Aorta (tissue), 5 donors: ENCODE measurements around the gene ETHE1. TPM values are rescaled to one million over a fixed set of nuclear protein-coding genes. Genes with fewer than 3 reads are reported as not detected.

Experiments
- ATAC-seq: fragments of 200-7000 bp; cut with Tn5 transposase; one replicate; pipeline ENCODE4 v1.9.1; 2022; ENCODE audit warnings: moderate library complexity; ENCODE audit not compliant: low FRiP score
- DNase-seq, 2 donors: peaks; one replicate each; pipeline ENCODE4 v3.0.0-alpha.2; 2020
- H3K27ac ChIP-seq, 2 donors: one replicate each; pipeline ENCODE4 v1.5.1; 2013; ENCODE audit warnings: low read length in 2 of 2, mild to moderate bottlenecking in 2 of 2, moderate library complexity in 2 of 2, control low read depth in 1 of 2, inconsistent platforms in 1 of 2, low read depth in 1 of 2
- H3K27me3 ChIP-seq, 2 donors: one replicate each; pipeline ENCODE4 v1.6.1; 2013; ENCODE audit warnings: control low read depth in 1 of 2, low read length in 1 of 2, mild to moderate bottlenecking in 1 of 2, moderate library complexity in 1 of 2; ENCODE audit not compliant: insufficient read depth in 2 of 2, control insufficient read depth in 1 of 2
- H3K36me3 ChIP-seq, 2 donors: one replicate each; pipeline ENCODE4 v1.6.1; 2013; ENCODE audit warnings: control low read depth in 1 of 2, low read length in 1 of 2, mild to moderate bottlenecking in 1 of 2; ENCODE audit not compliant: insufficient read depth in 2 of 2, control insufficient read depth in 1 of 2
- H3K4me1 ChIP-seq, 2 donors: one replicate each; pipeline ENCODE4 v1.6.1; 2013; ENCODE audit warnings: low read length in 2 of 2, control low read depth in 1 of 2, mild to moderate bottlenecking in 1 of 2, moderate library complexity in 1 of 2; ENCODE audit not compliant: insufficient read depth in 2 of 2, control insufficient read depth in 1 of 2
- H3K4me3 ChIP-seq, 2 donors: one replicate each; pipeline ENCODE4 v1.5.1; 2013; ENCODE audit warnings: low read length in 2 of 2, control low read depth in 1 of 2, mild to moderate bottlenecking in 1 of 2
- H3K9me3 ChIP-seq: one replicate; pipeline ENCODE4 v1.6.1; 2013; ENCODE audit warnings: mild to moderate bottlenecking, low read length; ENCODE audit not compliant: control insufficient read depth
- WGBS, 2 donors: extraction: QIAGEN DNeasy Blood & Tissue Kit; methylation state at CpG; one replicate each; pipeline ENCODE4 v1.1.7; 2013; 5-methylcytosine and 5-hydroxymethylcytosine counted together
- intact Hi-C, 2 donors: fragments of 100-400 bp; cut with DNase I; formaldehyde crosslinking; loops; one replicate each; pipeline versions ENCODE4 v1.14.2 to v1.15.0; 2022
- polyA plus RNA-seq, 2 donors: library from polyadenylated mRNA; stranded (reverse); fragments of 200-250 nt; gene quantifications; one replicate each; pipeline ENCODE4 v1.2.3, GENCODE V29; 2013
- total RNA-seq, 2 donors: library from RNA; stranded (reverse); fragmentation: NEBNext Ultra II Directional; extraction: Animal tissue kit (Norgen Biotek cat#: 25700); gene quantifications; one replicate each; pipeline ENCODE4 v1.2.1, GENCODE V29; 2021
- donor health status: healthy with polysubstance abuse.
- donor health status: Bipolar disorder and iron deficiency.
- donor health status: DM: no; HTN: no; CAD: no.
- donor health status: DM: no; HTN: no; CAD: no.
- donor health status: DM: yes; HTN: yes; CAD: no.

ETHE1 gene
- total and polyA plus RNA-seq, 4 donors: 21.7 to 47.1 (median 37.5) TPM

GRCh38 chr19:43470288-43470687 lies 56.7 kb downstream of the ETHE1 start:
- ATAC-seq: no peak

GRCh38 chr19:43469160-43469480 lies 57.9 kb downstream of the ETHE1 start:
- no peak overlapping the region for H3K27ac ChIP-seq
- no peaks in the 10 kb centered on the region for H3K36me3 ChIP-seq
- H3K9me3 ChIP-seq: no peaks in the 10 kb centered on the region
- H3K27me3 ChIP-seq: no peaks in the 10 kb centered on the region
- no peak overlapping the region for H3K4me3 ChIP-seq
- no peak for DNase-seq
- intact Hi-C loops: no loop called here
- WGBS, 2 donors: 78 to 85% methylated on average over 1 of the region's 1 CpG
- H3K4me1 ChIP-seq: no peaks in the 10 kb centered on the region
- ATAC-seq: no peak

More at GRCh38 chr19:43470288-43470687, 56.7 kb downstream of the ETHE1 start:
- WGBS, 2 donors: 77 to 81% methylated on average over 10 of the region's 10 CpGs
- intact Hi-C loops: no loop called here
- no peak for DNase-seq
- no peaks in the 10 kb centered on the region for H3K4me1 ChIP-seq
- no peak overlapping the region for H3K4me3 ChIP-seq
- H3K27me3 ChIP-seq: no peaks in the 10 kb centered on the region
- H3K27ac ChIP-seq: no peak overlapping the region
- H3K36me3 ChIP-seq: no peaks in the 10 kb centered on the region
- H3K9me3 ChIP-seq: no peaks in the 10 kb centered on the region

- intact Hi-C loops: no loop called here
- H3K4me3 ChIP-seq: no peak overlapping the region
- no peaks in the 10 kb centered on the region for H3K9me3 ChIP-seq
- H3K36me3 ChIP-seq: no peaks in the 10 kb centered on the region
- WGBS, 2 donors: 95 to 96% methylated on average over 4 of the region's 4 CpGs
- no peaks in the 10 kb centered on the region for H3K4me1 ChIP-seq
- no peak overlapping the region for H3K27ac ChIP-seq
- no peak for ATAC-seq
- DNase-seq: no peak
- no peaks in the 10 kb centered on the region for H3K27me3 ChIP-seq
Measured at GRCh38 chr19:43468354-43469159, 58.4 kb downstream of the ETHE1 start.

GRCh38 chr19:43467730-43468129 lies 59.3 kb downstream of the ETHE1 start:
- DNase-seq (no peak), ATAC-seq (no peak)
- Histone ChIP-seq H3K4me1 (no peaks in the 10 kb centered on the region), H3K9me3 (no peaks in the 10 kb centered on the region), H3K4me3 (no peak overlapping the region), H3K27me3 (no peaks in the 10 kb centered on the region), H3K27ac (no peak overlapping the region), H3K36me3 (no peaks in the 10 kb centered on the region)
- 91 to 96% methylated on average over 4 of the region's 4 CpGs for WGBS, 2 donors
- intact Hi-C loops: no loop called here

GRCh38 chr19:43467276-43467675 lies 59.7 kb downstream of the ETHE1 start:
- Histone ChIP-seq H3K4me1 (no peaks in the 10 kb centered on the region), H3K36me3 (no peaks in the 10 kb centered on the region), H3K9me3 (no peaks in the 10 kb centered on the region), H3K4me3 (no peak overlapping the region), H3K27me3 (no peaks in the 10 kb centered on the region), H3K27ac (no peak overlapping the region)
- no peak for DNase-seq
- no peak for ATAC-seq
- WGBS, 2 donors: 87 to 88% methylated on average over 6 of the region's 6 CpGs
- intact Hi-C loops: no loop called here

GRCh38 chr19:43466793-43467192 lies 60.2 kb downstream of the ETHE1 start:
- intact Hi-C loops: no loop called here
- H3K27ac ChIP-seq: no peak overlapping the region
- H3K4me3 ChIP-seq: no peak overlapping the region
- ATAC-seq (no peak), DNase-seq (no peak)
- no peaks in the 10 kb centered on the region for H3K27me3 ChIP-seq
- 91 to 100% methylated on average over 1 of the region's 1 CpG for WGBS, 2 donors
- H3K4me1 ChIP-seq: no peaks in the 10 kb centered on the region
- H3K9me3 ChIP-seq: no peaks in the 10 kb centered on the region
- no peaks in the 10 kb centered on the region for H3K36me3 ChIP-seq

- Histone ChIP-seq H3K9me3 (no peaks in the 10 kb centered on the region), H3K4me3 (no peak within 1 kb of the TSS), H3K4me1 (no peaks in the 10 kb centered on the region), H3K36me3 (no peaks in the 10 kb centered on the region), H3K27ac (no peak within 1 kb of the TSS), H3K27me3 (no peaks in the 10 kb centered on the region)
- ATAC-seq: no peak
- WGBS, 2 donors: 24 to 25% methylated on average over 24 of the region's 24 CpGs
- intact Hi-C loops: no loop called here
- DNase-seq: peak in 1 of 2 donors; percentile 81
Measured at GRCh38 chr19:43465468-43466120, 61.4 kb downstream of the ETHE1 start, which contains the start of gene LYPD3. TSS of gene LYPD3 (minus strand) at chr19:43465608. CDS start at chr19:43465571, 37 bp downstream.

GRCh38 chr19:43464134-43464775 lies 62.7 kb downstream of the ETHE1 start:
- H3K27ac ChIP-seq: peak overlapping the region in 1 of 2 donors; percentile 78
- peak; percentile 89 to 92 for DNase-seq
- 12 to 16% methylated on average over 31 to 33 of the region's 33 CpGs for WGBS, 2 donors
- no peaks in the 10 kb centered on the region for H3K4me1 ChIP-seq
- intact Hi-C loops: loop anchor here (1.0 to 5.0 kb wide), 3 partner anchors 10 to 53 kb away; partner anchors contain the start of gene PHLDB3 (in 1 of the 2)
- peak overlapping the region; percentile 14 to 42 for H3K4me3 ChIP-seq
- no peaks in the 10 kb centered on the region for H3K27me3 ChIP-seq
- H3K9me3 ChIP-seq: no peaks in the 10 kb centered on the region
- no peaks in the 10 kb centered on the region for H3K36me3 ChIP-seq
- ATAC-seq: peak; percentile 87
